H1 (cell line): Measurements from ENCODE around the gene FOSL1. TPM values are rescaled to one million over a fixed set of nuclear protein-coding genes. Genes with fewer than 3 reads are reported as not detected.

Source experiments
- CTCF ChIA-PET: fragments of 300-600 bp; sonication (Branson Sonifier 250); formaldehyde crosslinking; loops from one replicate; lab custom pipeline; 2021; ENCODE audit not compliant: partially characterized antibody; lab: Charles Lee
- POLR2A ChIA-PET: fragments of 300-600 bp; sonication (Branson Sonifier 250); formaldehyde crosslinking; loops from one replicate; lab custom pipeline; 2021; ENCODE audit warnings: inconsistent platforms; ENCODE audit not compliant: partially characterized antibody; lab: Charles Lee
- DNase-seq, 2 experiments: peaks; one replicate each; pipeline versions ENCODE4 v3.0.0 to v3.0.0-alpha.2; 2010 to 2022; ENCODE audit warnings: low spot score in 2 of 2, low read depth in 1 of 2, mixed read lengths in 1 of 2
- FAIRE-seq: peaks from 2 replicates; lab custom pipeline; 2011; peaks lifted over from hg19 to GRCh38; lab: Jason Lieb, UNC
- H2AFZ ChIP-seq: 2 replicates; pipeline ENCODE4 v1.8.1; 2012; ENCODE audit warnings: low read length, inconsistent platforms
- H2AK5ac ChIP-seq: 2 replicates; pipeline ENCODE4 v1.6.1; 2013; ENCODE audit warnings: low read depth, low read length
- H2BK120ac ChIP-seq: replicated peaks from 2 replicates; pipeline ENCODE3; 2013; ENCODE audit warnings: low read depth, low read length, inconsistent platforms
- H2BK12ac ChIP-seq: 2 replicates; pipeline ENCODE4 v1.6.1; 2013; ENCODE audit warnings: low read depth, low read length
- H2BK15ac ChIP-seq: 2 replicates; pipeline ENCODE4 v1.6.1; 2013; ENCODE audit warnings: low read length
- H2BK20ac ChIP-seq: 2 replicates; pipeline ENCODE4 v1.6.1; 2013; ENCODE audit warnings: low read length
- H2BK5ac ChIP-seq: 2 replicates; pipeline ENCODE4 v1.6.1; 2013; ENCODE audit warnings: low read depth, low read length
- H3K14ac ChIP-seq: 2 replicates; pipeline ENCODE4 v1.6.1; 2013; ENCODE audit warnings: inconsistent platforms; ENCODE audit not compliant: insufficient read length
- H3K18ac ChIP-seq: 2 replicates; pipeline ENCODE4 v1.6.1; 2013; ENCODE audit warnings: low read length; ENCODE audit errors: extremely low read depth
- H3K23ac ChIP-seq: 2 replicates; pipeline ENCODE4 v1.6.1; 2013; ENCODE audit warnings: inconsistent platforms; ENCODE audit not compliant: insufficient read length
- H3K23me2 ChIP-seq: 2 replicates; pipeline ENCODE4 v1.6.1; 2013; ENCODE audit warnings: low read depth, low read length
- H3K27ac ChIP-seq: 2 replicates; pipeline ENCODE4 v1.6.1; 2011; ENCODE audit warnings: low read depth, low read length, inconsistent platforms
- H3K27me3 ChIP-seq, 4 experiments: replicated peaks in 1 of 4; 1 replicate in 1 of 4; 2 replicates in 3 of 4; pipeline versions ENCODE4 v1.6.1 to v1.8.1; 2011 to 2013; ENCODE audit warnings: low read length in 3 of 4, mild to moderate bottlenecking in 3 of 4, inconsistent platforms in 2 of 4, mixed read lengths in 2 of 4, moderate library complexity in 1 of 4; ENCODE audit not compliant: control insufficient read depth in 3 of 4, insufficient read depth in 3 of 4; ENCODE audit errors: extremely low read depth in 1 of 4
- H3K36me3 ChIP-seq, 4 experiments: 2 replicates each; pipeline versions ENCODE4 v1.6.1 to v1.8.1; 2011 to 2013; ENCODE audit warnings: mild to moderate bottlenecking in 4 of 4, low read length in 3 of 4, moderate library complexity in 2 of 4, control low read depth in 1 of 4, inconsistent platforms in 1 of 4; ENCODE audit not compliant: insufficient read depth in 4 of 4, control insufficient read depth in 2 of 4
- H3K4ac ChIP-seq: replicated peaks from 2 replicates; pipeline ENCODE3; 2013; ENCODE audit warnings: low read length, low read depth, mixed read lengths, inconsistent platforms; ENCODE audit not compliant: insufficient read length
- H3K4me1 ChIP-seq, 4 experiments: replicated peaks in 1 of 4; 1 replicate in 1 of 4; 2 replicates in 3 of 4; pipeline versions ENCODE4 v1.6.1 to v1.8.1; 2011 to 2013; ENCODE audit warnings: low read length in 3 of 4, inconsistent platforms in 2 of 4, mixed read lengths in 1 of 4; ENCODE audit not compliant: insufficient read depth in 4 of 4, control insufficient read depth in 3 of 4
- H3K4me2 ChIP-seq, 2 experiments: 2 replicates each; pipeline versions ENCODE4 v1.6.1 to v1.8.1; 2011 to 2013; ENCODE audit warnings: low read depth in 2 of 2, low read length in 2 of 2, control low read depth in 1 of 2, inconsistent platforms in 1 of 2, mild to moderate bottlenecking in 1 of 2; ENCODE audit not compliant: insufficient read depth in 1 of 2
- H3K4me3 ChIP-seq, 4 experiments: fragments of 200-600, 300-600 bp in 1 of 4; sonication (generic), shearing (Covaris generic), sonication (Bioruptor Twin) in 1 of 4; 2 replicates each; pipeline versions ENCODE4 v1.5.1 to v1.8.1; 2011 to 2016; ENCODE audit warnings: low read length in 4 of 4, low read depth in 3 of 4, control low read depth in 2 of 4, inconsistent platforms in 2 of 4, mild to moderate bottlenecking in 2 of 4, mixed read lengths in 1 of 4, moderate library complexity in 1 of 4; ENCODE audit not compliant: insufficient read depth in 2 of 4; ENCODE audit errors: extremely low read depth in 1 of 4
- H3K56ac ChIP-seq: replicated peaks from 2 replicates; pipeline ENCODE3; 2013; ENCODE audit warnings: low read depth, mild to moderate bottlenecking, mixed read lengths, low read length, inconsistent platforms; ENCODE audit not compliant: insufficient read length
- H3K79me1 ChIP-seq: 2 replicates; pipeline ENCODE4 v1.6.1; 2013; ENCODE audit warnings: low read depth, low read length, control low read depth
- H3K79me2 ChIP-seq, 2 experiments: 2 replicates each; pipeline versions ENCODE4 v1.6.1 to v1.8.1; 2012 to 2013; ENCODE audit warnings: low read length in 2 of 2, mild to moderate bottlenecking in 2 of 2, inconsistent platforms in 1 of 2; ENCODE audit not compliant: insufficient read depth in 2 of 2, control insufficient read depth in 1 of 2
- H3K9ac ChIP-seq, 4 experiments: replicated peaks in 1 of 4; 1 replicate in 1 of 4; 2 replicates in 3 of 4; pipeline versions ENCODE4 v1.6.1 to v1.8.1; 2011 to 2013; ENCODE audit warnings: low read depth in 3 of 4, low read length in 3 of 4, control low read depth in 2 of 4, mild to moderate bottlenecking in 2 of 4, moderate library complexity in 2 of 4, inconsistent platforms in 1 of 4; ENCODE audit errors: extremely low read depth in 1 of 4
- H3K9me3 ChIP-seq, 2 experiments: 2 replicates each; pipeline versions ENCODE4 v1.6.1 to v1.8.1; 2012 to 2013; ENCODE audit warnings: mild to moderate bottlenecking in 2 of 2, moderate library complexity in 2 of 2, control low read depth in 1 of 2, inconsistent platforms in 1 of 2, low read depth in 1 of 2, low read length in 1 of 2, mixed read lengths in 1 of 2; ENCODE audit not compliant: insufficient read depth in 2 of 2
- H4K20me1 ChIP-seq, 2 experiments: replicated peaks in 1 of 2; 2 replicates each; pipeline versions ENCODE3 to v1.8.1; 2011 to 2013; ENCODE audit warnings: inconsistent platforms in 2 of 2, low read length in 2 of 2, mild to moderate bottlenecking in 1 of 2; ENCODE audit not compliant: insufficient read depth in 2 of 2, control insufficient read depth in 1 of 2
- H4K5ac ChIP-seq: 2 replicates; pipeline ENCODE4 v1.6.1; 2013; ENCODE audit warnings: low read length, low read depth, mixed read lengths, inconsistent platforms; ENCODE audit not compliant: insufficient read length
- H4K8ac ChIP-seq: 2 replicates; pipeline ENCODE4 v1.8.0; 2013; ENCODE audit warnings: mild to moderate bottlenecking, moderate library complexity, low read length, inconsistent platforms; ENCODE audit not compliant: insufficient read depth; ENCODE audit errors: extremely low read depth
- H4K91ac ChIP-seq: replicated peaks from 2 replicates; pipeline ENCODE3; 2013; ENCODE audit warnings: low read length, mixed read lengths, inconsistent platforms; ENCODE audit not compliant: insufficient read length
- ASH2L ChIP-seq: fragments of 200-600, 300-600 bp; sonication (generic); IDR thresholded peaks from one replicate; pipeline ENCODE4 v1.7.1; 2017; ENCODE audit warnings: low read length
- BCL11A ChIP-seq, 2 experiments: IDR thresholded peaks; one replicate each; pipeline ENCODE4 v1.6.1; 2011; ENCODE audit warnings: low read depth in 2 of 2, low read length in 2 of 2, mild to moderate bottlenecking in 2 of 2
- EP300 ChIP-seq, 2 experiments: IDR thresholded peaks; 1 replicate in 1 of 2; 2 replicates in 1 of 2; pipeline ENCODE4 v1.6.1; 2011 to 2012; ENCODE audit warnings: low read depth in 2 of 2, low read length in 2 of 2, mild to moderate bottlenecking in 2 of 2, borderline replicate concordance in 1 of 2, inconsistent platforms in 1 of 2, moderate library complexity in 1 of 2
- GABPA ChIP-seq: IDR thresholded peaks from 2 replicates; pipeline ENCODE4 v1.6.1; 2011; ENCODE audit warnings: mild to moderate bottlenecking, low read length, moderate library complexity, borderline replicate concordance; ENCODE audit not compliant: insufficient read depth
- NANOG ChIP-seq: IDR thresholded peaks from 2 replicates; pipeline ENCODE4 v1.6.1; 2011; ENCODE audit warnings: low read length, low read depth, mild to moderate bottlenecking, inconsistent platforms; ENCODE audit not compliant: insufficient read depth, poor library complexity, severe bottlenecking
- SIRT6 ChIP-seq: IDR thresholded peaks from one replicate; pipeline ENCODE4 v1.7.1; 2012; ENCODE audit warnings: low read length, inconsistent platforms
- SP2 ChIP-seq: IDR thresholded peaks from 2 replicates; pipeline ENCODE4 v1.6.1; 2012; ENCODE audit warnings: mild to moderate bottlenecking, low read length, inconsistent platforms
- SP4 ChIP-seq: IDR thresholded peaks from 2 replicates; pipeline ENCODE4 v1.6.1; 2012; ENCODE audit warnings: low read length, inconsistent platforms
- WGBS, 2 experiments: shearing (Covaris generic) in 1 of 2; methylation state at CpG; one replicate each; pipeline versions ENCODE4 v1.1.6 to v1.1.7; 2013 to 2015; ENCODE audit warnings: low lambda C conversion rate in 2 of 2, mixed read lengths in 2 of 2, inconsistent platforms in 1 of 2, low coverage in 1 of 2, missing lambda C conversion rate in 1 of 2; ENCODE audit not compliant: insufficient replicate concordance in 2 of 2, insufficient coverage in 1 of 2, insufficient read length in 1 of 2; ENCODE audit errors: extremely low coverage in 1 of 2, missing lambda C conversion rate in 1 of 2; 5-methylcytosine and 5-hydroxymethylcytosine counted together
- polyA plus RNA-seq, 7 experiments: library from polyadenylated mRNA; depleted of rRNA in 3 of 7; stranded (reverse) in 5 of 7; unstranded in 2 of 7; fragments of >200 nt in 5 of 7; fragments of 200-250 nt in 2 of 7; gene quantifications; 1 replicate in 5 of 7; 2 replicates in 1 of 7; 4 replicates in 1 of 7; pipeline versions ENCODE4 v1.2.1 to v1.2.3, GENCODE V29; 2011 to 2013; ENCODE audit warnings: missing spikeins in 2 of 7, mixed read lengths in 2 of 7
- total RNA-seq: library from RNA; stranded (reverse); fragmentation: NEBNext Ultra II Directional; extraction: Animal tissue kit (Norgen Biotek cat#: 25700); gene quantifications from 2 replicates; pipeline ENCODE4 v1.2.1, GENCODE V29; 2021
- TF ChIP-seq, protein P1 (sequence below): IDR thresholded peaks from 2 replicates; pipeline ENCODE4 v1.6.1; 2011; ENCODE audit warnings: low read length, improper control_type of control experiment
- TF ChIP-seq, protein P2 (sequence below): IDR thresholded peaks from 2 replicates; pipeline ENCODE4 v1.6.1; 2012; ENCODE audit warnings: inconsistent platforms
- TF ChIP-seq, protein P3 (sequence below): IDR thresholded peaks from 2 replicates; pipeline ENCODE4 v1.6.1; 2011; ENCODE audit warnings: low read depth, mild to moderate bottlenecking, low read length; ENCODE audit not compliant: insufficient read depth

Gene FOSL1
- total and polyA plus RNA-seq, 2 of the 8 experiments (the other 6 are each of a cell fraction or from before 2014, with no cell fraction given) = 6.3 to 7.2 TPM

GRCh38 chr11:65921876-65922275, 21.7 kb upstream of the FOSL1 start:
- Histone ChIP-seq H3K9me3 (no peaks in the 10 kb centered on the region), H3K56ac (no peak overlapping the region), H4K5ac (no peak overlapping the region), H3K4me2 (no peak overlapping the region), H2BK12ac (no peak overlapping the region), H2BK120ac (no peak overlapping the region), H3K4me1 (peaks cover 0 to 15% (median 9%) of the 10 kb centered on the region in 4 experiments; a peak in 3 of 7 replicates), H2BK15ac (no peak overlapping the region), H2AK5ac (no peak overlapping the region), H3K23ac (no peak overlapping the region), H3K14ac (no peak overlapping the region), H3K23me2 (peaks cover 13% of the 10 kb centered on the region; the same call in 1 of the 2 replicates), H2AFZ (no peak overlapping the region), H4K8ac (no peak overlapping the region), H3K4ac (no peak overlapping the region), H3K79me1 (peaks cover 7% of the 10 kb centered on the region; the same call in 1 of the 2 replicates), H3K18ac (no peak overlapping the region), H4K20me1 (peaks cover 0 to 3% of the 10 kb centered on the region in 2 experiments), H2BK20ac (no peak overlapping the region), H3K27ac (no peak overlapping the region), H3K4me3 (no peak overlapping the region), H3K9ac (no peak overlapping the region), H3K79me2 (peaks cover 0 to 7% of the 10 kb centered on the region in 2 experiments; a peak in 2 of 4 replicates), H4K91ac (no peak overlapping the region), H3K36me3 (peaks cover 0 to 8% (median 5%) of the 10 kb centered on the region in 4 experiments; a peak in 4 of 8 replicates), H2BK5ac (no peak overlapping the region), H3K27me3 (no peaks in the 10 kb centered on the region)
- DNase-seq (no peak), FAIRE-seq (no peak)
- ChIA-PET POLR2A (interaction anchor here (0.8 to 3.0 kb wide), 5 partner anchors 10 to 49 kb away, joined by 3 to 12 read pairs (median 4); no protein-coding TSS in a partner anchor), CTCF (interaction anchor here (0.6 to 3.5 kb wide), 8 partner anchors 9 to 381 kb away, joined by 3 to 19 read pairs (median 4); partner anchors contain the start of gene FIBP)
- WGBS, 2 experiments = 98% methylated on average over 7 of the region's 10 CpGs; no CpG with 5 or more reads in 1 of the 2 experiments
- TF ChIP-seq SP2 = no peak
- TF ChIP-seq, protein P1, sequence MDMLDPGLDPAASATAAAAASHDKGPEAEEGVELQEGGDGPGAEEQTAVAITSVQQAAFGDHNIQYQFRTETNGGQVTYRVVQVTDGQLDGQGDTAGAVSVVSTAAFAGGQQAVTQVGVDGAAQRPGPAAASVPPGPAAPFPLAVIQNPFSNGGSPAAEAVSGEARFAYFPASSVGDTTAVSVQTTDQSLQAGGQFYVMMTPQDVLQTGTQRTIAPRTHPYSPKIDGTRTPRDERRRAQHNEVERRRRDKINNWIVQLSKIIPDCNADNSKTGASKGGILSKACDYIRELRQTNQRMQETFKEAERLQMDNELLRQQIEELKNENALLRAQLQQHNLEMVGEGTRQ = no peak
- TF ChIP-seq GABPA = no peak
- TF ChIP-seq SIRT6 = no peak
- TF ChIP-seq, protein P2, sequence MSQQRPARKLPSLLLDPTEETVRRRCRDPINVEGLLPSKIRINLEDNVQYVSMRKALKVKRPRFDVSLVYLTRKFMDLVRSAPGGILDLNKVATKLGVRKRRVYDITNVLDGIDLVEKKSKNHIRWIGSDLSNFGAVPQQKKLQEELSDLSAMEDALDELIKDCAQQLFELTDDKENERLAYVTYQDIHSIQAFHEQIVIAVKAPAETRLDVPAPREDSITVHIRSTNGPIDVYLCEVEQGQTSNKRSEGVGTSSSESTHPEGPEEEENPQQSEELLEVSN = no peak
- no peak for TF ChIP-seq EP300 (IDR thresholded peaks at IDR 0.05; ENCODE audit: borderline replicate concordance in 1 of 2, low read depth in 2 of 2, low read length in 2 of 2)
- TF ChIP-seq NANOG = no peak
- TF ChIP-seq SP4 = no peak
- no peak for TF ChIP-seq ASH2L
- TF ChIP-seq BCL11A (IDR thresholded peaks at IDR 0.05; ENCODE audit: low read depth in 2 of 2, low read length in 2 of 2) = no peak
- TF ChIP-seq, protein P3, sequence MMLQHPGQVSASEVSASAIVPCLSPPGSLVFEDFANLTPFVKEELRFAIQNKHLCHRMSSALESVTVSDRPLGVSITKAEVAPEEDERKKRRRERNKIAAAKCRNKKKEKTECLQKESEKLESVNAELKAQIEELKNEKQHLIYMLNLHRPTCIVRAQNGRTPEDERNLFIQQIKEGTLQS = no peak
